Stromal cell of bone marrow (primary cell): ENCODE measurements around the gene ASPG.

Experiments used
- DNase-seq: peaks from one replicate; pipeline ENCODE4 v3.0.0-alpha.2; 2012; ENCODE audit warnings: low read depth

The ASPG gene

DNA sequence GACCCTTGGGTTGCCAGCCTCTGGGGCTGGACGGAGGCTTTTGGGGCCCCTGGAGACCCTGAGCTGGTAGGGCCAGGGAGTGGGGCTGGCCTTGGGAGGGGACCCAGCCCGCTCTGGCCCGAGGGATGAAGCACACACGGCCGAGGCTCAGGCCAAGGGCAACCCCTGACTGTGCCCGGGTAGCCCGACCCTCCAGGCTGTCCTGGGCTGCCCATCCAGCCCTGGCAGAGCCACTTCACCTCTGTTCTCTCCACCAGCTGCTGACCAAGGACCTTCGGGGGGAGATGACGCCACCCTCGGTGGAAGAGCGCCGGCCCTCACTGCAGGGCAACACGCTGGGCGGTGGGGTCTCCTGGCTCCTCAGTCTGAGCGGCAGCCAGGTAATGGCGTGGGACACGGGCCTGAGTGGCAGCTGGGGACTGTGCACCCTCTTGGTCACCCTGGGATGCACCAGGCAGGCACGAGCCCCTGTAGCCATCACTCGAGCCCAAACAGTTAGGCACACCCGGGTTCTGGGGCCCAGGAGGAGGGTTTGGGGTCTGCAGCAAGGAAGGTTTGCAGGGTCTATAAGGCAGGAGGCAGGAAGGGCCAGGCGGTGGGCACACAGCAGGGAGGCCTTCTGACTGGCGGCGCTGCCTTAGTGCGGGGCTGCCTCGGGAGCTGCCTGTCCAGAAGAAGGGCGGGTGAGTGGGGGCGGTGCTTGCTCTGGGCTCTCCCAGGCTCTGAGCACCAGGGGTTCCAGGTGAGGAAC lies 19.7 kb downstream of the ASPG start:
- no peak for DNase-seq

- DNase-seq, result no peak
Observed at GRCh38 chr14:104105822-104106470, 20.4 kb downstream of the ASPG start.

GRCh38 chr14:104106471-104106991 lies 21.0 kb downstream of the ASPG start:
- DNase-seq, result no peak

- no peak for DNase-seq
Observed at GRCh38 chr14:104107101-104107581, 21.6 kb downstream of the ASPG start.

DNA sequence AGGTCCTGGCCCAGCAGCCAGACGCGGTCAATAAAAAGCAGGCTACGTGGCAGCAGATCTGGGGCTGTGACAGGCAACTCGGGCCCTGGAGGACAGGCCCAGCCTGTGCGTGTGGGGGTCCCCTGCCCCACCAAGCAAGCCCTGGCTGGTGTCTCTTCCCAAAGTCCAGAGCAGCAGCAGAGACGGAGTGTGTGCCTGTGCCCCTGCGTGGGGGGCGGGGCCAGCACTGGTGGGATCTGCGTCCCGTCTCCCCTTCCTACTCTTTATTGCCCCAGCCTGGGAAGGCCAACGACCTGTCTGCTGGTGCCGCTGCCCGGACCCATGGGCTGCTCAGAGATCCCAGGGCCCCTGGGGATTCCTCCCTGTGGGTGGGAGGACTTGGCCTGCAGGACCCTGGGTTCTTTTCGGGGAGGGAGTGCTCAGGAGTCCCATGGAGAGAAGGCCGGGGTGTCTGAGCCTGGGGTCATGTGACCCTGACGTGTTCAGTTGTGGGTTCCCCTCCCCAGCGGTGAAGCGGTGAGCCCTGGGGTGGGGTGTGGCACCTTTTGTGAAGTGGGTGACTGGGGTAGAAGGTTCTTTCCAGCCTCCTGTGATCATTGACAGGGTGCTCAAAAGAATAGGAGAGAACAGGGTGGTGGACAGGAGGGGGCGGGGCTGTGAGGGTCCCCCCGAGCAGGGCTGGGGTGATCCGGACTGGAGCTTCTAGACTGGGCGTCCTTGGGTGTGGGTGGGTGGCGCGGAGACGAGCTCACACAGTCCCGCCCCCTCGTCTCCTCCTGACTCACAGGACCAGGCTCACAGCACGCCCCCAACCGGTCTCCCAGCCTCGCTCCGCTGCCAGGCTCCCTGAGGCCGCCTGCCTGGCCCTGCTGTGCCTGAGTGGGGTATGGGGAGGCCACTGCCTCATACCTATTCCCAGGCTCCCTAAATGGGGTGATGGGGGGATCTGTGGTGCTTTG lies 22.4 kb downstream of the ASPG start:
- no peak for DNase-seq

- DNase-seq, result no peak
Observed at GRCh38 chr14:104108570-104109541, 23.4 kb downstream of the ASPG start.

GRCh38 chr14:104109731-104110361 lies 24.3 kb downstream of the ASPG start:
- DNase-seq, result no peak

- DNase-seq, result no peak
Observed at GRCh38 chr14:104110491-104111209, 25.1 kb downstream of the ASPG start.

GRCh38 chr14:104111301-104112112 lies 26.0 kb downstream of the ASPG start:
- no peak for DNase-seq

DNA sequence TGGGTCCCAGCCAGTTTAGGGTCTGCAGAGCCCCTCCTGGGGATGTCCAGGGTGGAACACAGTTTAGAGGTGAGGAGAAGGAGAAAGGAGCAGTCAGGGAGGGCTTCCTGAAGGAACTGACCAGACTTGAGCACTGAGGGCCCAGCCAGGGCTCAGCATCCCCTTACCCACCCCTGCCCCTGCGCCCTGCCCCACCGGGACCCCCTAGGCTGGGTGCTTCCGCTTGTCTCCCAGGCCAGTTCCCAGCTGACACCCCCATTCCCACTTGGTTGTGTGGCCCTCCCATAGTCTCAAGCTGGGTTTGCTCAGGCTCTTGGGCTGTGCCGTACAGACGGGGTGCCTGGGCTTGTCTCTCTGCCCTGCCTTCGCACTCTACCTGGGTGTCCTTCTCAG lies 26.6 kb downstream of the ASPG start:
- DNase-seq, result no peak

- no peak for DNase-seq
Observed at GRCh38 chr14:104112609-104113571, 27.4 kb downstream of the ASPG start.

GRCh38 chr14:104113631-104114420 lies 28.3 kb downstream of the ASPG start:
- no peak for DNase-seq

- DNase-seq, result no peak
Observed at GRCh38 chr14:104114421-104115130, 29.1 kb downstream of the ASPG start.

DNA sequence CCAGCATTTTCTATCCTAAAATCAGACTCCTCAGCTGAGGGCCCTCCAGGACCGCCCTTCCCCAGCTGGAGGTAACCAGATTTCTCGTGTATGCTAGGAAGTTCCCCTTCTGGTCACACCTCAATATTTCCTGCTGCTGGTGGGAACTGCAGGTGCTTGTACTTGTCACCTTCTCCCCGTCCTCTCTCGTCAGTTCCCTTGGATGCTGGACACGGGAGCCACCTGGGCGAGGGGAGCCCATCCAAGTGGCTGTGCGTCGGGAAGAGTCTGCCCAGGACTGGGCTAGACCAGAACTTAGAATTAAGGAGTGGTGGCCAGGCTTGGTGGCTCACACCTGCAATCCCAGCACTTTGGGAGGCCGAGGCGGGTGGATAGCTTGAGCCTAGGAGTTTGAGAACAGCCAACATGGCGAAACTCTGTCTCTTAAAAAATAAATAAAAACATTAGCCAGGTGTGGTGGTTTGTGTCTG lies 29.7 kb downstream of the ASPG start:
- no peak for DNase-seq

- no peak for DNase-seq
Observed at GRCh38 chr14:104115691-104116287, 30.3 kb downstream of the ASPG start.

DNA sequence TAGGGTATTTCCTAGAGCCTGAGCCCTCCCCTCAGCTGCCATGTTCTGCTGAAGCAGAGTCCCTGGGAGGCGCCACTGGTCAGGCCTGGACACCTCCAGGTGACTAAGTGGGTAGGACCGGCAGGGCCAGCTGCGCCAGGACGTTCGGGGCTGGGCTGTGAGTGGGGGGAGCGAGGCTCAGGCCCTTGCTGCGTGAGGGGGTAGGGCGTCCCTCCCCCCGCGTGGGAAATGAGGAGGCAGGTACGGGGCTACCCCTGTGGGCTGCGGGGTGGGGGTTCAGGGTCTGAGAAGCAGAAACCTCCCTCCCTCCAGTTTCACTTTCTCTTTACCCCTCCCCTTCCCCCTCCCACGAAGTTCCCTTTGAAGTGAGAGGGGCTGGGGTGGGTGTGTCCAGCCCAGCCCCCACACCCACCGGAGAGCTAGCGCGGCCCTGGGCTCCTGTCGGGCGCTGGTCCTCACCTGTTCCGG lies 30.8 kb downstream of the ASPG start:
- no peak for DNase-seq
